HS-27A (cell line): Measurements from ENCODE around the gene MTA2.

Source experiments
- DNase-seq: peaks from one replicate; pipeline ENCODE4 v3.0.0-alpha.2; 2012; ENCODE audit warnings: low read depth, missing footprints

MTA2 gene

GRCh38 chr11:62612366-62613290 is 11.0 kb upstream of the MTA2 start, which contains the start of the genes EML3 and ROM1:
Gene EML3, minus strand, starts transcription at chr11:62612775. Its CDS starts 318 bp downstream, at chr11:62612457.
Gene ROM1, plus strand, starts transcription at chr11:62613257. Its CDS starts 25 bp downstream, at chr11:62613282.
- peak; percentile 64 for DNase-seq

- no peak for DNase-seq
Observed at GRCh38 chr11:62611705-62612365, 10.2 kb upstream of the MTA2 start.

GRCh38 chr11:62610814-62611704 is 9.4 kb upstream of the MTA2 start:
- DNase-seq: no peak

GRCh38 chr11:62610403-62610802 is 8.7 kb upstream of the MTA2 start:
- no peak for DNase-seq

GRCh38 chr11:62608776-62609175 is 7.1 kb upstream of the MTA2 start:
- DNase-seq: no peak

- no peak for DNase-seq
Observed at GRCh38 chr11:62607714-62608113, 6.0 kb upstream of the MTA2 start.

GRCh38 chr11:62605902-62606301 is 4.2 kb upstream of the MTA2 start:
- DNase-seq: no peak

GRCh38 chr11:62605467-62605866 is 3.8 kb upstream of the MTA2 start:
- no peak for DNase-seq

GRCh38 chr11:62604460-62605120 is 2.9 kb upstream of the MTA2 start:
- DNase-seq: no peak

- no peak for DNase-seq
Observed at GRCh38 chr11:62603776-62604299, 2.2 kb upstream of the MTA2 start.

- DNase-seq: no peak
Observed at GRCh38 chr11:62603072-62603408, 1.4 kb upstream of the MTA2 start.

- DNase-seq: no peak
Observed at GRCh38 chr11:62602141-62603071, 741 bp upstream of the MTA2 start.

GRCh38 chr11:62601122-62601371 is 618 bp downstream of the MTA2 start:
- DNase-seq: no peak

GRCh38 chr11:62600367-62601121 is 1.1 kb downstream of the MTA2 start:
- DNase-seq: no peak

GRCh38 chr11:62599901-62600300 is 1.8 kb downstream of the MTA2 start:
- DNase-seq: no peak

- no peak for DNase-seq
Observed at GRCh38 chr11:62599069-62599696, 2.5 kb downstream of the MTA2 start.

- no peak for DNase-seq
Observed at GRCh38 chr11:62595124-62595523, 6.5 kb downstream of the MTA2 start.

- DNase-seq: no peak
Observed at GRCh38 chr11:62593434-62594044, 8.1 kb downstream of the MTA2 start.

- no peak for DNase-seq
Observed at GRCh38 chr11:62592989-62593421, 8.7 kb downstream of the MTA2 start.
